ENCODE results near the gene SEZ6L.

The SEZ6L gene

DNA sequence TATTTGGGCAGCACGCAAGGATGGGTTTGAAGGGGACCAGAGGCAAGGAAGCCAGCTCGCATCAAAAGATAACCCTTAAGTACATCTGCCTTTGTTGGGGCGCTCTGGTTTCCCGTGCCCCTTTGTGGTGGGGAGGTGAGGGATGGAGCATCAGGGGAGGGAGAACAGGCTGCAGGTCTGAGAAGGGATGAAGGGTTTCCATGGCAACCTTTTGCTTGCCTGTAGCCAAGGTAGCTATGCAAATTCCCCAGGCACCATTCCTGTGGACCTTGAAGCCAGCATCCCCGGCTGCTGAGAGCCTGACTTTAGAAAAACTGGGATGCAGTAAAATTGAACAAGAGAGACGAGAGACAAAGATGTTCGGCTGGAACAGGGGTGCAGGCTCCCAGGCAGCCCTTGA is 75.7 kb downstream of the SEZ6L start:
- Histone ChIP-seq H3K4me3 (replicated peaks; ENCODE audit: insufficient read depth, low read length) (no peak overlapping the region), H3K27ac (replicated peaks) (no peak overlapping the region), H3K27me3 (ENCODE audit: insufficient read depth, poor library complexity, severe bottlenecking) (no peaks in the 10 kb centered on the region)
- TF ChIP-seq GABPA (IDR thresholded peaks at IDR 0.05; ENCODE audit: low read depth) = no peak
- no peak for TF ChIP-seq SPI1 (IDR thresholded peaks at IDR 0.05; ENCODE audit: borderline replicate concordance, low read depth)
- TF ChIP-seq, protein P1, sequence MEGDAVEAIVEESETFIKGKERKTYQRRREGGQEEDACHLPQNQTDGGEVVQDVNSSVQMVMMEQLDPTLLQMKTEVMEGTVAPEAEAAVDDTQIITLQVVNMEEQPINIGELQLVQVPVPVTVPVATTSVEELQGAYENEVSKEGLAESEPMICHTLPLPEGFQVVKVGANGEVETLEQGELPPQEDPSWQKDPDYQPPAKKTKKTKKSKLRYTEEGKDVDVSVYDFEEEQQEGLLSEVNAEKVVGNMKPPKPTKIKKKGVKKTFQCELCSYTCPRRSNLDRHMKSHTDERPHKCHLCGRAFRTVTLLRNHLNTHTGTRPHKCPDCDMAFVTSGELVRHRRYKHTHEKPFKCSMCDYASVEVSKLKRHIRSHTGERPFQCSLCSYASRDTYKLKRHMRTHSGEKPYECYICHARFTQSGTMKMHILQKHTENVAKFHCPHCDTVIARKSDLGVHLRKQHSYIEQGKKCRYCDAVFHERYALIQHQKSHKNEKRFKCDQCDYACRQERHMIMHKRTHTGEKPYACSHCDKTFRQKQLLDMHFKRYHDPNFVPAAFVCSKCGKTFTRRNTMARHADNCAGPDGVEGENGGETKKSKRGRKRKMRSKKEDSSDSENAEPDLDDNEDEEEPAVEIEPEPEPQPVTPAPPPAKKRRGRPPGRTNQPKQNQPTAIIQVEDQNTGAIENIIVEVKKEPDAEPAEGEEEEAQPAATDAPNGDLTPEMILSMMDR (IDR thresholded peaks at IDR 0.05; ENCODE audit: insufficient read depth, low read length) = no peak
- TF ChIP-seq, protein P2, sequence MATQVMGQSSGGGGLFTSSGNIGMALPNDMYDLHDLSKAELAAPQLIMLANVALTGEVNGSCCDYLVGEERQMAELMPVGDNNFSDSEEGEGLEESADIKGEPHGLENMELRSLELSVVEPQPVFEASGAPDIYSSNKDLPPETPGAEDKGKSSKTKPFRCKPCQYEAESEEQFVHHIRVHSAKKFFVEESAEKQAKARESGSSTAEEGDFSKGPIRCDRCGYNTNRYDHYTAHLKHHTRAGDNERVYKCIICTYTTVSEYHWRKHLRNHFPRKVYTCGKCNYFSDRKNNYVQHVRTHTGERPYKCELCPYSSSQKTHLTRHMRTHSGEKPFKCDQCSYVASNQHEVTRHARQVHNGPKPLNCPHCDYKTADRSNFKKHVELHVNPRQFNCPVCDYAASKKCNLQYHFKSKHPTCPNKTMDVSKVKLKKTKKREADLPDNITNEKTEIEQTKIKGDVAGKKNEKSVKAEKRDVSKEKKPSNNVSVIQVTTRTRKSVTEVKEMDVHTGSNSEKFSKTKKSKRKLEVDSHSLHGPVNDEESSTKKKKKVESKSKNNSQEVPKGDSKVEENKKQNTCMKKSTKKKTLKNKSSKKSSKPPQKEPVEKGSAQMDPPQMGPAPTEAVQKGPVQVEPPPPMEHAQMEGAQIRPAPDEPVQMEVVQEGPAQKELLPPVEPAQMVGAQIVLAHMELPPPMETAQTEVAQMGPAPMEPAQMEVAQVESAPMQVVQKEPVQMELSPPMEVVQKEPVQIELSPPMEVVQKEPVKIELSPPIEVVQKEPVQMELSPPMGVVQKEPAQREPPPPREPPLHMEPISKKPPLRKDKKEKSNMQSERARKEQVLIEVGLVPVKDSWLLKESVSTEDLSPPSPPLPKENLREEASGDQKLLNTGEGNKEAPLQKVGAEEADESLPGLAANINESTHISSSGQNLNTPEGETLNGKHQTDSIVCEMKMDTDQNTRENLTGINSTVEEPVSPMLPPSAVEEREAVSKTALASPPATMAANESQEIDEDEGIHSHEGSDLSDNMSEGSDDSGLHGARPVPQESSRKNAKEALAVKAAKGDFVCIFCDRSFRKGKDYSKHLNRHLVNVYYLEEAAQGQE (IDR thresholded peaks at IDR 0.05; ENCODE audit: insufficient replicate concordance, low read depth) = no peak
- TF ChIP-seq POLR2AphosphoS5 (IDR thresholded peaks at IDR 0.05; ENCODE audit: low read depth) = no peak
- no peak for DNase-seq (ENCODE audit: low read depth in 1 of 2, low spot score in 1 of 2)

DNA sequence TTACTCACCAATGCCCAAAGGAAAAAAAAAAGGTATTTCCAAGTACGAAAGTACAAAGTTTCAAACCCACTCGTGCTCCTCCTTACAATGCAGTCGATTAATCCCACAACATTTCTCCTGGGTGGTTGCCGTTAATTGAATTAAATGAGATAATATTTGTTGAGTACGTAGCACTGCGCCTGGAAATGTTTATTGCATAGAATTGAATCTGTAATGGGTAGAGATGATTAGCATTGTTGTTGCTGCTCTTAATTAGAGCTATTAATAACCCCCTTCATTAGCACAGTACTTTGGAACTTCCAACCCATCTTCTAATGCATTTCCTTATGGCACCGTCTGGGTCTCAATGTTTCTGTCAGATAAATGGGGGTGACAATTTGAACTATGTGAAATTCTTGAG is 77.3 kb downstream of the SEZ6L start:
- no peak for TF ChIP-seq SPI1 (IDR thresholded peaks at IDR 0.05; ENCODE audit: borderline replicate concordance, low read depth)
- TF ChIP-seq POLR2AphosphoS5 (IDR thresholded peaks at IDR 0.05; ENCODE audit: low read depth) = no peak
- TF ChIP-seq, protein P2 (IDR thresholded peaks at IDR 0.05; ENCODE audit: insufficient replicate concordance, low read depth) = no peak
- no peak for TF ChIP-seq GABPA (IDR thresholded peaks at IDR 0.05; ENCODE audit: low read depth)
- TF ChIP-seq, protein P1 (IDR thresholded peaks at IDR 0.05; ENCODE audit: insufficient read depth, low read length) = no peak
- DNase-seq (ENCODE audit: low read depth in 1 of 2, low spot score in 1 of 2) = no peak
- H3K27ac ChIP-seq (replicated peaks) = no peak overlapping the region

DNA sequence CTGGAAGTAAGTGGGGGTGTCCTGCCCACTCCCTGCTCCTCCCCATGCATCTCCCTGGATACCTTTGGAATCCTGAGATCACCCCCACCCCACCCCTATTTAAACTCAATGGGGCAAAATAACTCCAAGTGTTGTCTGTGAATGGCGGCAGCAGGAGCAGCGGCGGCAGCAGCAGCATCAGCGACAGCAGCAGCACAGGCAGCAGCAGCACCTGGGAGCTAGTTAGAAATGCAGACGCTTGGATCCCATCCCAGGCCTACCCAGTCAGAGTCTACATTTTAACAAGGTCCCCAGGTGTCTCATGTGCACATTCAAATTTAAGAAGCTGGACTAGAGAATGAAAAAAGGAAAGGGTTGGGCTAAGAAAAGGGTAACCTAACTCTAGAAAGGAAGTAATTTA is 82.6 kb downstream of the SEZ6L start:
- no peak for DNase-seq (ENCODE audit: low read depth in 1 of 2, low spot score in 1 of 2)
- Histone ChIP-seq H3K27ac (replicated peaks) (no peak overlapping the region), H3K4me3 (replicated peaks; ENCODE audit: insufficient read depth, low read length) (no peak overlapping the region), H3K27me3 (ENCODE audit: insufficient read depth, poor library complexity, severe bottlenecking) (no peaks in the 10 kb centered on the region)
- TF ChIP-seq, protein P1 (IDR thresholded peaks at IDR 0.05; ENCODE audit: insufficient read depth, low read length) = no peak
- TF ChIP-seq GABPA (IDR thresholded peaks at IDR 0.05; ENCODE audit: low read depth) (no peak), SPI1 (IDR thresholded peaks at IDR 0.05; ENCODE audit: borderline replicate concordance, low read depth) (no peak)
- TF ChIP-seq, protein P2 (IDR thresholded peaks at IDR 0.05; ENCODE audit: insufficient replicate concordance, low read depth) = no peak

More for the DNA sequence above, 77.3 kb downstream of the SEZ6L start:
- H3K27me3 ChIP-seq (ENCODE audit: insufficient read depth, poor library complexity, severe bottlenecking) = no peaks in the 10 kb centered on the region
- H3K4me3 ChIP-seq (replicated peaks; ENCODE audit: insufficient read depth, low read length) = no peak overlapping the region
